WI38 (cell line): ENCODE data around the gene NCS1.

ENCODE experiments used
- H3K4me3 ChIP-seq: 2 replicates; pipeline ENCODE4 v1.5.1; 2011; ENCODE audit warnings: low read depth, mild to moderate bottlenecking, control low read depth, low read length
- TF ChIP-seq, protein P1 (sequence below): IDR thresholded peaks from 2 replicates; pipeline ENCODE4 v1.5.1; 2012; ENCODE audit warnings: low read depth, mild to moderate bottlenecking, control low read depth, low read length

The NCS1 gene

DNA sequence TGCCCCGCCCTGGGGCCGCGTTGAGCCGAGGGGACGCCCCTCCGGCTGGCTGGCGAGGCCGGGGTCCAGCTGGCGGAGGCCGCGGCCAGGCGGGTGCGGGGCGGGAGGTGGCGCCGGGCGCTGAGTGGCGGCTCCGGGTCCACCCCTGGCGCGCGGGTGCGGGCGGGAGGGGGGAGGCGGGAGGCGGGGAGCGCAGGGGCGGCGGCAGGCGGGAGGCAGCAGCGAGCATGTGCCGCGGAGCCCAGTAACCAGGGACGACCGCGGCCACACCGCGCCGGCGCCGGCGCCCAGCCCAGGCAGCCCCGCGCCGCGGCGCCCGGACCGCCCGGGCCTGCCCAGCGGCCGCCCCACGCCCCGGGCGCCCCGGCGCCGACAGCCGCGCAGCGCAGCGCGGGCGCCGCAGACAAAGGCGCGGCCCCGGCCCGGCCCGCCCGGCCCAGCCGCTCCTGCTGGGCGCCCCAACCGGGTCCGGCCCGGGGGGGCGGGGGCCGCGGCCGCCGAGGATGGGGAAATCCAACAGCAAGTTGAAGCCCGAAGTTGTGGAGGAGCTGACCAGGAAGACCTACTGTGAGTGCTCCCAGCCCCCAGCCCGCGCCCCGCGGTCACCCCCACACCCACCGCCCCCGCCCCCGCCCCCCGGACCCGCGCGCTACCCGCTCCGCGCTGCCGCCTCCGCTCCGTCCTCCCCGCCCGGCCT, at the start of gene NCS1:
NCS1 (plus strand) TSS at position 244 of the 697 bp plus-strand sequence; CDS start at position 504, 260 bp downstream.
- TF ChIP-seq, protein P1, sequence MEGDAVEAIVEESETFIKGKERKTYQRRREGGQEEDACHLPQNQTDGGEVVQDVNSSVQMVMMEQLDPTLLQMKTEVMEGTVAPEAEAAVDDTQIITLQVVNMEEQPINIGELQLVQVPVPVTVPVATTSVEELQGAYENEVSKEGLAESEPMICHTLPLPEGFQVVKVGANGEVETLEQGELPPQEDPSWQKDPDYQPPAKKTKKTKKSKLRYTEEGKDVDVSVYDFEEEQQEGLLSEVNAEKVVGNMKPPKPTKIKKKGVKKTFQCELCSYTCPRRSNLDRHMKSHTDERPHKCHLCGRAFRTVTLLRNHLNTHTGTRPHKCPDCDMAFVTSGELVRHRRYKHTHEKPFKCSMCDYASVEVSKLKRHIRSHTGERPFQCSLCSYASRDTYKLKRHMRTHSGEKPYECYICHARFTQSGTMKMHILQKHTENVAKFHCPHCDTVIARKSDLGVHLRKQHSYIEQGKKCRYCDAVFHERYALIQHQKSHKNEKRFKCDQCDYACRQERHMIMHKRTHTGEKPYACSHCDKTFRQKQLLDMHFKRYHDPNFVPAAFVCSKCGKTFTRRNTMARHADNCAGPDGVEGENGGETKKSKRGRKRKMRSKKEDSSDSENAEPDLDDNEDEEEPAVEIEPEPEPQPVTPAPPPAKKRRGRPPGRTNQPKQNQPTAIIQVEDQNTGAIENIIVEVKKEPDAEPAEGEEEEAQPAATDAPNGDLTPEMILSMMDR, result no peak
- H3K4me3 ChIP-seq, result peak within 1 kb of the TSS; percentile 61

DNA sequence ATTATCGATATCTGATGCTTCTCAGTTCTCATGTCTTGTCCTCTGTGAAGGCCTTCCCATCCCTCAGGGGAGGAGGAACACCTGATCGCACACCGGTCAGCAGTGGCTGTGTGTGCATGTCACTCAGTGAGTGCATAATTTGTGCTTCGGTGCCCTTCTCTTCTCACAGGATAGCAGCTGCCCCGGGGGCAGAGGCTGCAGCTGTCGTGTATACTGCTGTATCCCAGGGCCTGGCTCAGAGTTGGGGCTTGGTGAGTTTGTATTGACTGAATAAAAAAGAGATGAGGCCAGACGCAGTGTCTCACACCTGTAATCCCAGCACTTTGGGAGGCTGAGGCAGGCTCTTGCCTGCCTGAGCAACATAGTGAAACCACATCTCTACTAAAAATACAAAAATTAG, 49.7 kb upstream of the NCS1 start:
- TF ChIP-seq, protein P1, result no peak
- H3K4me3 ChIP-seq, result no peak overlapping the region

DNA sequence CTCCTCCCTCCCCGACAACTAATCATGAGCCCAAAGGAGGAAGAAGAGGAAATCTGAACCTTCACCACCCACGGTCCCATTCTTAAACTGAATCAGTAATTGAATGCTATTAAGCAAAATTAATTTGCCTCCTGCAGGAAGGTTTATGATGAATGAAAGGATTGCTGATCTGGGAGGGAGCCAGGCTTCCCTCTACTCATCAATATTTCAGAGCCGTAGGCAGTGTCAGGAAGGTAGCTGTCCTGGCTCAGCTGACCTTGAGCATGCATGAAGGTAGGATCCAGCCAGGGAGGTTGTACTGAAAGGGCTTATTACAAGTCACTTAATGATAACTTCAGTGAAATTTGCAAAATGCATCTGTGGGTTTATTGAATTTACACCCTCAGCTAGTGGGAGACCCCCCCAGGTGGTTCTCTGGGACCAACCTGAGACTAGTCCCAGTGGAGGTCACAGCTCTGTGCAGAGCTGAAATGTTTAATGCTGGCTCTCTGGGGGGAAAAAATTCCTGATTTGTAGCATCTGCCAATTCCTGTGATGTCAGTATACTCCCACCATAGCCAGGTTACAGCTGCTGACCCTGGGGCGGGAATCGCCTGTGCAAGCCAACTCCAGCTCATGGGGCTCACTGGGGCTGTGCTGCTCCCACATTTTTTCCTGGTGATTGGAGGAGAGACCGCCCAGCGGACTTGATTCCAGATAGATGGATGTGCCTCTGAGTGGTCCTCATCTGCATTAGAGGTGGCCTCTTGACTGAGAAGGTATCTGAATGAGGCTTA, 47.9 kb upstream of the NCS1 start:
- no peak overlapping the region for H3K4me3 ChIP-seq
- TF ChIP-seq, protein P1, result no peak

DNA sequence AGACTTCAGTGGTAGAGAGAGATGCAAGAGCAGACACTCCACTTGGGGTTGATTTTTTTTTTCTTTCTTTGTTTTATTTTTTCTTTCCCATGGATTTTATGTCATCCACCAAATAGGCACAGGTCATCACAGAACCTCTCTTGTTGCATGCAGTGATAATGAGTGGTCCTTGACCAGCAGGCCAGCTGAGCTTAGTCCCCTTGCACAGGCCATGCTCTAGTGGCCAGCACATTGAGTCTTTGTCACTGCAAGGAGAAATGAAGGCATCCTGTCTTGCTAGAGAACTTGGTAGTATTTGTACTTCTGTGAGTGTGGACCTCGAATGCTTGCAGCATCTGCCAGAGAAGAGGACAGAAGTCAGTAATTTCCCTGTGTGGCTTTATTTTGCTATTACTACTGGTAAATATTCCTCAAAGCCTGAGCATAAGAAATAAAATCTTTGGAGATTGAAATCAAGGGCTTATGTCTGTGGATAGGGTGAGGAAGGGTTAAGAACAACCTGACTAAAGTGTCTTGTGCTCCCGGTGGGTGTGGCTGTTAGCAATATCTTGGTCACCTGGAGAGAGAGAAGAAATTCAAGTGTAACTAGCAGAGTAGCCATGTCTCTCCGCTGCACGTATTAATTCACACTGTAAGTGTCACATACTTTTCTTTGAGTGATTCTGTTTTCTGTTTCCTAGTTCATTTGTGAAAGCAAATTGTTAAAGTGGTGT, 45.3 kb upstream of the NCS1 start:
- no peak overlapping the region for H3K4me3 ChIP-seq
- TF ChIP-seq, protein P1, result no peak

DNA sequence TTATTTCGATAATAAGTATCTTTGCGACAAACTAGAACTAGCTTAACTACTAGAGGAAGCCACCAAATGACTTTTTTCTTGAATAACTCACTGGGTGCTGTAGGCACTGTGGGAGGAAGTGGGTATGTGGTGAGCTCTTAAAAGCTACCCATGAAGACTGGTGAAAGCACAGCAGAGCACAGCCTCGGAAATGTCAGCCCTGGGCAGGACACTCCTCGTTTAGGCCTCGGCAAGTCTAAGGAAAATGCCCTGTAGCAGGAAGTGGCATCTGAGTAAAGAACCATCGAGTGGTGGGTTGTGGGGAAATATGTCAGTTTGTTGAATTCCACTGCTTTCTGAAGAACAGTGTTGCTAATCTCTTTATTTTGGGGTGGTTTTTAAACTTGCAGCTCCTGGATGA, 44.0 kb upstream of the NCS1 start:
- TF ChIP-seq, protein P1, result no peak
- no peak overlapping the region for H3K4me3 ChIP-seq

DNA sequence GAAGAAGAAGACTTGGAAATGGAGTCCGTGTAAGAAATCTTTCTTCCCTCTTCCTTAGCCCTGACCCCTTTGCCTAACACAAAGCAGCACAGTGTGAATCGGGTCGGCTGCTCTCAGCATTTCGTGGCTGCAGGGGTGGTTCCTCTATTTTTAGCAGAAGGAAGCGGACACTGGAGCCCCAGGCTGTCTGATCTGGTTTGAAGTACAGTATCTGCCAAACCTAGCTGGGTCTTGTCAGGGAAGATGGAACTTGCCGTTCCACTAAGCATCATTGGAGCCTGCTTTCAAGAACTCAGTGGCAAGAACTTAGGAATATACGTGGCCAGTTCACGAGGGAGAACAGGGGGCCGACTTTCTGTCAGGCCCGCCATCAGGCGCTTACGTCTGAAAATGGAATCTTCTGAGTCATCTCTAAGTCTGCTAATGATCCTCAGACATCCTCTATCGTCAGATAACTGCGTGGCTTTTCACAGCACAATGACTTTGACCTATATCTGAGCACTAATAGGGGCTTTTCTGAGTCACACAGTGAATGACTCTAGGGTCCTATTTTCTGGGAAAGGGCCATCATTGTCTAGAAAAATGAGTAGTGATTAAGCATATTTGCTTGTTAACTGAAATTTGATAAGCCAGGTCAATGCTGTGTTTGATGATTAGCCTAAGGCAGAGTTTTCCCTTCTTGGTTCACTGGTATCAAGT, 43.3 kb upstream of the NCS1 start:
- TF ChIP-seq, protein P1, result no peak
- H3K4me3 ChIP-seq, result no peak overlapping the region; the same call in 1 of the 2 replicates
